Measurements from ENCODE around the gene MYO15B.
A peak's percentile ranks its signal among the peaks of the same experiment; 100 is the strongest.

MYO15B gene

GRCh38 chr17:75641343-75641742 is 53.7 kb downstream of the MYO15B start:
- DNase-seq, result no peak

DNA sequence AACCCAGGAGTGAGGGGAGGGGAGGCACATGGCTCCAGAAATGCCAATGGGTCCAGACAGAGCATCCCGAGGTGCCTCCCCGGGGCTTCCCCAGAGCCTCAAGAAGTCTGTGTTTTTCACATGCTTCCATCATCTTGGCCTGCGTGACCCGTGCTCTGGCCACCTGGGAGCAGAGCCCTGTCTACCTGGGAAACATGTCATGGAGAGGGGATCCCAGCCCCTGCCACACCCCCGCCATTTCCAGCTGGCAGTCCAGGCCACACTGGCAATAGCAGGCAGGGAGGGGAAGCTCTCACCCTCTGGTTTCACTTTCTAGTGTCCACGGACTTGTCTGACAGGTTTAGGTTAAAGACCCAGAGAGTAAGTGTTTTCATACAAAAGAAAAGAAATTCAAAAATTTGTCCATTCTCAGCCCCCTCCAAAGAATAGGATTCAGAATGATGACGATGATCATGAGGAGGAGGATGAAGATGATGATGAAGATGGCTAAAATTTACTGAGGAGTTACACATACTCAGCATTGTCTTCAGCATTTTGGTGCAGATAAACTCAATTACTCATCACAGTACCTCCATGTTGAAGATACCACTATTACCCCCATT is 54.7 kb downstream of the MYO15B start:
- DNase-seq, result no peak

DNA sequence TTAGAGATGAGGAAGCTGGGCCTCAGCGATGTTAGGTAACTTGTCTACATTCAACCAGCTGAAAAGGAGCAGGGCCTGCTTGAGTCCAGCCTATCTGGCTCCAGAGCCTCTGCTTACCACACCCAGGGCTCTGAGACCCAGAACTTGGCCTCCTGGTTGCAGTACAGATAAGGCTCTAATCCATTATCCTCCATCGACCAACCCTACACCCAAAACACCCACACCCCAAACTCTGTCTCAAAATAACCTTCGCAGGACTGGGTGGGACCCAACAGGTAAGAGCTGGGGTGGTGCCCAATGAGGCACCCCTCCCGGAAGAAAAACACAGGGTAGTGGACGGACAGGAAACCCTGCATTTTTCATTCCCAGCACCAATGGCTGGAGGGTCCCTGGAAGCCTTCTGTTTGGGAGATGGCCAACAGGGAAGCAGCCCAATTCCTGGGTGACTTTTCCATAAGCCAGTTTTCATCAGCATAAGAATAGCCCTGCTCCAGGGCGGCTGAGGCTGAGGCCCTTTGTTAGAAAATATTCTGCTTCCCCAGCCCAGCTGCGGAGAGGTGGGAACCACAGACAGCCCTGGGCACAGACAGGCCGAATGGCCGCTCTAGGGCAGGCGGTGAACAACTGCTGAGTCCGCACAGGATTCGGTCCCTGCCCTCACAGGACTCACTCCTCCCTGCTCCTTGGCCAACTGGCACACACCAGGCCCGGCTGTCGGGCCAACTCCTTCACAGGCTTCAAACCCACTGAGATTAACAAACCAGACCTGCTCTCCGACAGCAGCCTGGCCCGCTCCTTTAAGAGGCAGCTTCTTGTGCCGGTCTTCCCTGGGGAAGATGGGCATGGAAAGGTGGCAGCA is 55.4 kb downstream of the MYO15B start:
- no peak for DNase-seq

GRCh38 chr17:75643643-75644017 is 56.0 kb downstream of the MYO15B start:
- no peak for DNase-seq

DNA sequence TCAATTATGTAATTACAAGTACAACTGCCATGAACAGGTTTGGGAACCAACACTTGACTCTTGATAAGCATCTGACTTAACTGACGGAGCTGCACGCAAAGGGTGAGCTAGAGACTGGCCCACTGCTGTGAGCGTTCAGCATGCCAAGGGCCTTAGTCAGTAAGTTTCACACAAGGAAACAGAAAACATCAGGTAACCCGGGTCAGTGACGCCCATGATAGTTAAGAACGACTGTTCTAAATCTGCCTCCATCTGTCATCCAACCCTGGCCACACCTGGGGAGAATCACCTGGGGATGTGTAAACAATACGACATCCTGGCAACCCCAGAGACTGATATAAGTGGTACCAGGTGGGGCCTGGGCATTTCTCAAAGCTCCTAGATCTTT is 57.9 kb downstream of the MYO15B start:
- DNase-seq, result no peak

GRCh38 chr17:75645889-75646637 is 58.5 kb downstream of the MYO15B start:
- DNase-seq, result no peak

GRCh38 chr17:75646638-75646992 is 59.0 kb downstream of the MYO15B start:
- DNase-seq, result no peak

GRCh38 chr17:75647061-75647460 is 59.5 kb downstream of the MYO15B start:
- no peak for DNase-seq

DNA sequence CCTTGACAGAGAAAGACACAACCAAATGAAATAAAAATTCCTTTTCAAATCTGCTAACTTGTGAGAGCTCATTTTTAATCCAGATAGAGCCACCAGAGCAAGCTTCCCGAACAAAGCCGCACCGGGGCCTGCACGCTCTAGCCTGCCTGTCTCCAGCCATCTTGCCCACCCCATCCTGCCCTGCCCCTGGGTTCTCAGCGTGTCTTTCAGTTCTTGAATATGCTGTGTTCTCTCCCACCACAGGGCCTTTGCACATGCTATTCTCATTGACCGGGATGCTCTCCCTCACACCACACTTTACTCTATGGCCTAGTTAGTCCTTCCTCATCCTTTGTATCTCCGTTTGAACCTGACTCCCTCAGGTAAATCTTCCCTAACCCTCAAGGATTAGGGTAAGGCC is 60.3 kb downstream of the MYO15B start:
- no peak for DNase-seq

DNA sequence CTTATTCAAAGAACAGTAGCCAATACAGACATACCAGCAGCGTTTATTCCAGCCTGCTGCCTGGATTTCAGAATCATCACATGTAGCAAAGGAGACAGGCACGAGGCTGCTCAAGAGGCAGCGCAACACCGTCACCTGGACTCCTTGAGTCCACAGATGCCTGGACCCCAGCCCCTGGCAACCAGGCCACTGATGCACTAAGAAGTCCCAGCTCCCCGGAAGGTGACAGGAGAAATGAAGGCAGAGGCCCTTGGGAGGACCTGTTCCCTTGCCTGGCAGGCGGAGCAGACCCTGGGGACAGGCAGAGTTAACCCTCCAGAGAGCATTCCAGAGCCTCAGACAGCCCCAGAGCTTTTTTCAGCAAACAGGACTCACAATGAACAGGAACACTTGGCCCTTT is 62.1 kb downstream of the MYO15B start:
- no peak for DNase-seq

DNA sequence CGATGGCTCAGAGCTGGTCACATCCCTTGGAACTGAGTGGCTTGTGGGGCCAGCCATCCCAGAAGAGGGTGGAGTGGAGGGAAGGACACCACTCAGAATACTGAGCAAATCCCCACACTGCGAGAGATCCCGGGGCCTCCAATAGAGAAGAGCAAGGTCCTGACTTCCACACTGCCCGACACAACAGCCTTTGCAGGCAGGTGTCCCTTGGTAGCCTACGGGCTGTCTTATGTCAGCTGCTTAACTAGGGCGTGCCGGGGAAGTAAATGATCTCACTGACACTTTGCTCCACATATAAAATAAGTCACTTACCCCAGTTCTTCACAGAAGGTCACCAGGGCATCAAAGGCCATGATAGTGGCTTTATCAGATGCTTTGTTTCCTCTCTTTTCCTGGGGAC is 63.3 kb downstream of the MYO15B start:
- no peak for DNase-seq

GRCh38 chr17:75652341-75652740 is 64.7 kb downstream of the MYO15B start:
- DNase-seq, result no peak

DNA sequence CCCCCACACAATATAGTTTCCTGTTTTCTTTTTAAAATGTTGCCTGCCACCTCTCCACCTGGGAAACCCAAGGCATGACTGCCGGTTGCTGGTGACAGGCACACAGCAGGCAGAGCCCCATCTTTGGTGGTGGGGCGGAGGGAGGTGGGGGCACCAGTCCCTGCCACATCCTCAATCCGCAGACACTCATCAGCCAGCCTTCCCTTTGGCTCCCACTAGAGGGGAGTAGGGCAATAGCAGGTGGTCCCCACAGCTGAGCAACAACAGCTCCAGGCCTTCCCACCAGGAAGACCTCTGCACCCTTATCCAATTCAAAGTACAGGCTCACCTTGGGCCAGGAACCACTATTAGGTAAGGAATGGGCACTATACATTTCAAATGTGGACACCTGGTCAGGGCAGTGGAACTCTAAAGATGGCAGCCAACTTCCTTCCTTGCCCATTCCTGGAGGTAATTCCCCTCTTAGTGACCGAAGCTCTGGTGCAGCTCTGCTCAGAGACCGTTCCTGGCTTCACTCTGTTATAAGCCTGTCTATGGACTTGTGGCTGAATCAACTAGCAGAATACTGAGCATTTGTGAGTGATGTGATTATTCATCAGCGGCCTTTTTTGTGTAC is 65.4 kb downstream of the MYO15B start:
- DNase-seq, result peak; percentile 27

DNA sequence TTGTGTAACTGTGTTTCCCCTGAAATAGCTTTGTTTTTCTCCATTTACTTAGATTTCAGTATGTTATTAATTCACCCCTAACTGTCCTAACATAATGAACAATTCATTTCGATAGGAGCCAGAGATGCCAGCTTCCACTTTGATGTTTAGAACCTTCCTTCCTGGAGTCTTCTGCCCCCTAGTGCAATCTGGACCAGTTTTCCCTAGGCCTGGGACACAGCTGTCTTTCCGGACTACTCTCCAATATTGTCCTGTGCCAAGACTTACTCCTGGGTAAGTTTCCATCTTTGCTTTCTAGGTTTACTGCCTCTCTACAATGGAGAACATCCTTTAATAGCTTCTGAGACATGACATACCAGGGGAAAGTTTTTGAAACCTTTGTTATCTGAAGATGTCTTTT is 66.6 kb downstream of the MYO15B start:
- DNase-seq, result no peak

GRCh38 chr17:75658237-75658636 is 70.6 kb downstream of the MYO15B start:
- no peak for DNase-seq

- no peak for DNase-seq
Measured at GRCh38 chr17:75661531-75661930, 73.9 kb downstream of the MYO15B start.

GRCh38 chr17:75662511-75662910 is 74.9 kb downstream of the MYO15B start:
- no peak for DNase-seq

DNA sequence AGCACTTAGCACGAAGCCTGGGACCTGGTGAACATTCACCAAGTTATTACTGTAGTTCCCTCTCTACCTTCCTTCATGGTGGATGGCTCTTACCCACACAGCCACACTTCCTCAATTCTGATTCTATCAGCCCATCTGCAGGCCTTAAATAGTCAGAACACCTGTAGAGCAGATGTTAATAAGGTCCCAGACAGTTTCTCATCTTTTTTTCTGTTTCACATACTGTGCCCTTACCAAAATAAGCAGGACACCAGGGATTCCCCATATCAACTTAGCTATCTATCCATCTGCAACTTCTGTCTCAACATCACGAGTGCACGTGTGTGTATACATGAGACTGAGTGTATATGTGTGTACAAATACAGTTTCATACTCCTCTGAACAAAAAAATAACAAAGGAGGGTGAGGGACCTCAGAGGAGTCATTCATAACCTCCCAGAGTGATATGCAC is 76.5 kb downstream of the MYO15B start:
- no peak for DNase-seq

GRCh38 chr17:75665981-75666380 is 78.4 kb downstream of the MYO15B start:
- DNase-seq, result no peak

- DNase-seq, result peak; percentile 97
Measured at GRCh38 chr17:75666959-75667790, 79.6 kb downstream of the MYO15B start, which contains the start of the genes RECQL5 and SAP30BP. RECQL5 (minus strand) TSS chr17:75667154; CDS start chr17:75666557, 597 bp downstream. SAP30BP (plus strand) TSS chr17:75667338; CDS start chr17:75667373, 35 bp downstream.

DNA sequence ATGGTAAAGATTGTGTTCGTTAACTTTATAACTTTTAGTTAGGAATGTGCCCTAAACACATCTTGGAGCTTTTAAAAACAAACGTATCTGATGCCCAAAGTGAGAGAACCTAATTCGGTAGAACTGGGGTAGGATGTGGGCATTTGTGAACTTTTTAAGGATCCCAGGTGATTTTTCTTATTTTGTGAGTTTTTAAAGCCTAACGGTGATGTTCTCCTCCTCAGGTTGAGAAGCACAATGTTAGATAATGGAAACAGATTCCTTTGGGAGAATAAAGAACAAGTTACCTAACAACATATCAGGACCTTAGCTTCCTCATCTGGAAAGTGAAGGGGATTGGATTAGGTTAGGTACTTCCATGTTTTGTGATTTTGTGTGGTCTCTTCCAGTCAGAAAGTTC is 80.2 kb downstream of the MYO15B start:
- DNase-seq, result no peak

GRCh38 chr17:75668489-75668888 is 80.9 kb downstream of the MYO15B start:
- DNase-seq, result no peak

Data from NCI-H1092 treated with DMSO at 0.1 percent for 48 hours (cell line).